B cell (primary cell): ENCODE data around the gene TKFC. TPM values are rescaled to one million over a fixed set of nuclear protein-coding genes. Genes with fewer than 3 reads are reported as not detected.

ENCODE experiments used
- ATAC-seq: fragments of 200-7000 bp; cut with Tn5 transposase; one replicate; pipeline ENCODE4 v1.10.0; 2021; ENCODE audit warnings: low read depth, mild to moderate bottlenecking, moderate number of reproducible peaks, moderate library complexity
- CTCF ChIA-PET: fragments of 350-600 bp; sonication (Branson Sonifier 250); formaldehyde crosslinking; loops from one replicate; lab custom pipeline; 2021; ENCODE audit warnings: antibody characterized with exemption, inconsistent platforms; lab: Charles Lee
- POLR2A ChIA-PET: fragments of 350-600 bp; sonication (Branson Sonifier 250); formaldehyde crosslinking; loops from one replicate; lab custom pipeline; 2021; ENCODE audit warnings: antibody characterized with exemption; lab: Charles Lee
- DNase-seq: peaks from one replicate; pipeline ENCODE4 v3.0.0; 2013
- H2AFZ ChIP-seq: 2 replicates; pipeline ENCODE4 v1.6.1; 2012; ENCODE audit warnings: mild to moderate bottlenecking, low read depth, low read length; ENCODE audit not compliant: insufficient read depth, poor library complexity, severe bottlenecking
- H3K27ac ChIP-seq, 2 donors: 1 replicate in 1 of 2; 2 replicates in 1 of 2; pipeline ENCODE4 v1.5.1; 2012 to 2013; ENCODE audit warnings: low read length in 2 of 2, mild to moderate bottlenecking in 2 of 2, moderate library complexity in 1 of 2
- H3K27me3 ChIP-seq, 4 experiments: fragments of 200-600 bp in 1 of 4; sonication (generic) in 1 of 4; replicated peaks in 1 of 4; 1 replicate in 2 of 4; 2 replicates in 2 of 4; pipeline versions ENCODE4 v1.6.1 to v1.7.0; 2013 to 2016; ENCODE audit warnings: low read length in 3 of 4, mild to moderate bottlenecking in 2 of 4, mixed read lengths in 1 of 4, moderate library complexity in 1 of 4; ENCODE audit not compliant: insufficient read depth in 4 of 4, control insufficient read depth in 3 of 4; ENCODE audit errors: control extremely low read depth in 1 of 4
- H3K36me3 ChIP-seq, 2 experiments: replicated peaks in 1 of 2; 1 replicate in 1 of 2; 2 replicates in 1 of 2; pipeline versions ENCODE4 v1.6.1 to v1.7.1; 2013; ENCODE audit warnings: low read length in 1 of 2; ENCODE audit not compliant: insufficient read depth in 2 of 2, control insufficient read depth in 1 of 2; ENCODE audit errors: control extremely low read depth in 1 of 2, extremely low read depth in 1 of 2
- H3K4me1 ChIP-seq, 2 donors: fragments of 200-600 bp in 1 of 2; sonication (generic) in 1 of 2; 1 replicate in 1 of 2; 2 replicates in 1 of 2; pipeline versions ENCODE4 v1.5.1 to v1.6.1; 2013 to 2017; ENCODE audit warnings: low read length in 2 of 2; ENCODE audit not compliant: control insufficient read depth in 2 of 2, insufficient read depth in 2 of 2
- H3K4me2 ChIP-seq: replicated peaks from 2 replicates; pipeline ENCODE3; 2012; ENCODE audit warnings: mild to moderate bottlenecking, low read depth, low read length; ENCODE audit not compliant: poor library complexity, severe bottlenecking
- H3K4me3 ChIP-seq, 5 experiments: fragments of 200-600 bp in 1 of 5; sonication (generic) in 1 of 5; 1 replicate in 3 of 5; 2 replicates in 2 of 5; pipeline versions ENCODE4 v1.5.1 to v1.7.0; 2011 to 2016; ENCODE audit warnings: low read length in 4 of 5, mild to moderate bottlenecking in 4 of 5, low read depth in 2 of 5, control low read depth in 1 of 5, moderate library complexity in 1 of 5; ENCODE audit not compliant: insufficient read depth in 1 of 5; ENCODE audit errors: control extremely low read depth in 1 of 5, extremely low read depth in 1 of 5
- H3K79me2 ChIP-seq: fragments of 200-600 bp; sonication (generic); one replicate; pipeline ENCODE4 v1.6.0; 2016; ENCODE audit warnings: low read length; ENCODE audit not compliant: control insufficient read depth, insufficient read depth
- H3K9ac ChIP-seq: fragments of 200-600 bp; sonication (generic); 2 replicates; pipeline ENCODE4 v1.6.1; 2017; ENCODE audit warnings: mild to moderate bottlenecking, low read length, moderate library complexity
- H3K9me3 ChIP-seq, 3 donors: one replicate each; pipeline versions ENCODE4 v1.6.1 to v1.7.1; 2013; ENCODE audit warnings: low read length in 2 of 3; ENCODE audit not compliant: control insufficient read depth in 2 of 3, insufficient read depth in 1 of 3; ENCODE audit errors: control extremely low read depth in 1 of 3
- H4K20me1 ChIP-seq: 2 replicates; pipeline ENCODE4 v1.6.0; 2012; ENCODE audit warnings: mild to moderate bottlenecking, low read length; ENCODE audit not compliant: insufficient read depth, control insufficient read depth, poor library complexity, severe bottlenecking
- H3K27ac Mint-ChIP-seq: one replicate; pipeline ENCODE4 v1.8.0; 2021; ENCODE audit warnings: mixed read lengths
- H3K27me3 Mint-ChIP-seq: one replicate; pipeline ENCODE4 v1.8.0; 2021; ENCODE audit warnings: mixed read lengths
- H3K4me1 Mint-ChIP-seq: one replicate; pipeline ENCODE4 v1.8.0; 2021; ENCODE audit warnings: mixed read lengths
- H3K4me3 Mint-ChIP-seq: one replicate; pipeline ENCODE4 v1.8.0; 2021; ENCODE audit warnings: mixed read lengths
- H3K9me3 Mint-ChIP-seq: one replicate; pipeline ENCODE4 v1.8.0; 2022; ENCODE audit warnings: mixed read lengths; ENCODE audit not compliant: insufficient read depth
- EZH2 ChIP-seq: IDR thresholded peaks from 2 replicates; pipeline ENCODE4 v1.6.1; 2012; ENCODE audit warnings: borderline replicate concordance, low read depth, mild to moderate bottlenecking, moderate library complexity, low read length; ENCODE audit not compliant: insufficient read depth, poor library complexity, severe bottlenecking
- WGBS: methylation state at CpG from one replicate; pipeline ENCODE4 v1.1.5; 2013; ENCODE audit warnings: missing lambda C conversion rate; ENCODE audit not compliant: insufficient coverage; 5-methylcytosine and 5-hydroxymethylcytosine counted together
- intact Hi-C: fragments of 100-400 bp; cut with micrococcal nuclease; formaldehyde crosslinking; loops from one replicate; pipeline ENCODE4 v1.10.0; 2022
- polyA plus RNA-seq: library from polyadenylated mRNA; depleted of rRNA; stranded (reverse); fragments of >200 nt; gene quantifications from 2 replicates; pipeline ENCODE4 v1.2.3, GENCODE V29; 2012
- total RNA-seq, 2 donors: library from RNA; stranded (reverse); fragments of 120-200 nt in 1 of 2; gene quantifications; 1 replicate in 1 of 2; 2 replicates in 1 of 2; pipeline versions ENCODE4 v1.2.3 to v1.2.4, GENCODE V29; 2013 to 2022
- TF ChIP-seq, protein P1 (sequence below): fragments of 200-600 bp; IDR thresholded peaks from one replicate; pipeline ENCODE4 v1.8.0; 2022; ENCODE audit warnings: antibody characterized with exemption, mild to moderate bottlenecking

TKFC gene
- total and polyA plus RNA-seq, 2 donors (not counting 1 experiment from before 2014, with no cell fraction given) = 82.3 to 86.3 TPM

DNA sequence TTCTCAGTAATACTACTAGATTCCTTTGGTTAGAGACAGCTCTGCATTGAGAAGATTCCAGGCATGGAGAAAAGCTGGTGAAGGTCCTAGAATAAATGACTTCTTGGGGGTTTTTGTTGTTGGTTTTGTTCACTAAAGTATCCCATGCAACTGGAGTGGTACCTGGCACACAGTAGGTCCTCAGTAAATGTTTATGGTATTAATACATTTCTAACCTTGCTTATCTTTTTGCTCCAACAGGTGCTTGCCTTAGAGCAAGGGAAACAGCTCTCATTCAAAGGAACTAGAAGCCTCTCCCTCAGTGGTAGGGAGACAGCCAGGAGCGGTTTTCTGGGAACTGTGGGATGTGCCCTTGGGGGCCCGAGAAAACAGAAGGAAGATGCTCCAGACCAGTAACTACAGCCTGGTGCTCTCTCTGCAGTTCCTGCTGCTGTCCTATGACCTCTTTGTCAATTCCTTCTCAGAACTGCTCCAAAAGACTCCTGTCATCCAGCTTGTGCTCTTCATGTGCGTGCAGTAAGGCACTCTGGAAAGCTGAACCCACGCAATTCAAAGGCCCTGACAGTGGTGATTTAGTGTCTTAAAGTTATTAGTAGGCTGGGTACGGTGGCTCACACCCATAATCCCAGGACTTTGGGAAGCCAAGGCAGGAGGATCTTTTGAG is 31.1 kb downstream of the TKFC start:
- WGBS = 100% methylated on average over 2 of the region's 5 CpGs
- H3K9me3 ChIP-seq = no peaks in the 10 kb centered on the region
- peak overlapping the region; percentile 57 for H3K27ac Mint-ChIP-seq
- H3K9me3 Mint-ChIP-seq = no peaks in the 10 kb centered on the region
- no peak overlapping the region for H3K4me2 ChIP-seq
- no peak overlapping the region for H3K4me3 ChIP-seq
- ChIA-PET POLR2A (interaction anchor here (1.4 kb wide), 1 partner anchor 65 kb away, joined by 5 read pairs; the partner anchor contains the start of genes CPSF7 and SDHAF2), CTCF (interaction anchor here (1.5 to 20.9 kb wide), 4 partner anchors 15 to 28 kb away, joined by 4 to 436 read pairs (median 116); partner anchors contain the start of genes DDB1, TKFC and TMEM216)
- H3K36me3 ChIP-seq = peaks cover 0 to 42% of the 10 kb centered on the region in 2 experiments
- ATAC-seq (no peak), DNase-seq (no peak)
- peak overlapping the region; percentile 99 for H3K4me3 Mint-ChIP-seq
- peak overlapping the region in 1 of 2 donors; percentile 93 for H3K27ac ChIP-seq
- no peaks in the 10 kb centered on the region for H3K27me3 Mint-ChIP-seq
- H3K4me1 Mint-ChIP-seq = peaks cover 35% of the 10 kb centered on the region
- H3K9ac ChIP-seq = no peak overlapping the region
- H4K20me1 ChIP-seq = peaks cover 13% of the 10 kb centered on the region
- no peak overlapping the region for H2AFZ ChIP-seq
- no peak for TF ChIP-seq EZH2
- TF ChIP-seq, protein P1, sequence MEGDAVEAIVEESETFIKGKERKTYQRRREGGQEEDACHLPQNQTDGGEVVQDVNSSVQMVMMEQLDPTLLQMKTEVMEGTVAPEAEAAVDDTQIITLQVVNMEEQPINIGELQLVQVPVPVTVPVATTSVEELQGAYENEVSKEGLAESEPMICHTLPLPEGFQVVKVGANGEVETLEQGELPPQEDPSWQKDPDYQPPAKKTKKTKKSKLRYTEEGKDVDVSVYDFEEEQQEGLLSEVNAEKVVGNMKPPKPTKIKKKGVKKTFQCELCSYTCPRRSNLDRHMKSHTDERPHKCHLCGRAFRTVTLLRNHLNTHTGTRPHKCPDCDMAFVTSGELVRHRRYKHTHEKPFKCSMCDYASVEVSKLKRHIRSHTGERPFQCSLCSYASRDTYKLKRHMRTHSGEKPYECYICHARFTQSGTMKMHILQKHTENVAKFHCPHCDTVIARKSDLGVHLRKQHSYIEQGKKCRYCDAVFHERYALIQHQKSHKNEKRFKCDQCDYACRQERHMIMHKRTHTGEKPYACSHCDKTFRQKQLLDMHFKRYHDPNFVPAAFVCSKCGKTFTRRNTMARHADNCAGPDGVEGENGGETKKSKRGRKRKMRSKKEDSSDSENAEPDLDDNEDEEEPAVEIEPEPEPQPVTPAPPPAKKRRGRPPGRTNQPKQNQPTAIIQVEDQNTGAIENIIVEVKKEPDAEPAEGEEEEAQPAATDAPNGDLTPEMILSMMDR = no peak
- H3K4me1 ChIP-seq = peaks cover 24 to 27% of the 10 kb centered on the region in 2 donors
- no peaks in the 10 kb centered on the region for H3K27me3 ChIP-seq
- peaks cover 49% of the 10 kb centered on the region for H3K79me2 ChIP-seq
- intact Hi-C loops = no loop called here

DNA sequence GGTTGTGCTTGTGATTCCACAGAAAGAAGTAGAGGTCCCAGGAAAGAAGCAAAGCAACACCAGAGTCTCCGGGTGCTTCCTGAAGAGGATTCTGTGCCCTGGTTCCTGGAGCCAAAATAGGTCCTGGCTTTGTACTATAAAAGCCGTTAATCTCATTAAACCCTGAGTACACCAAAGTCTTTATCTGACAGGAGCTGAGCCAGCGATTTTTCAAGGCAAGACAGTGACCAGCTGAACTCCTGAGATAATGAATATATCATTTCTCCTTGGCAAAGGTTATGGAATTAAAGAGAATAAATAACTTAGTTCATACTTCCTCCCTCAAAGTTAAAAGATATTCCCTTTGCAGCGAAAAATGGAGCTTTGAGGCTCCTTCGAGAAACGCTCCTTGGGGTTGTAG is 34.4 kb downstream of the TKFC start:
- H3K27ac Mint-ChIP-seq = no peak overlapping the region
- TF ChIP-seq EZH2 = no peak
- TF ChIP-seq, protein P1 = no peak
- ChIA-PET POLR2A (interaction anchor here (0.8 to 1.2 kb wide), 2 partner anchors 9 to 25 kb away, joined by 3 to 4 read pairs; partner anchors contain the start of gene TMEM216), CTCF (interaction anchor here (2.0 to 20.9 kb wide), 3 partner anchors 18 to 68 kb away, joined by 6 to 436 read pairs (median 60); partner anchors contain the start of genes DDB1 and TKFC)
- WGBS = 93% methylated on average over 2 of the region's 6 CpGs
- peaks cover 7% of the 10 kb centered on the region for H4K20me1 ChIP-seq
- ATAC-seq = no peak
- no peaks in the 10 kb centered on the region for H3K9me3 ChIP-seq
- H3K79me2 ChIP-seq = peaks cover 20% of the 10 kb centered on the region
- intact Hi-C loops = no loop called here
- H3K27me3 ChIP-seq = no peaks in the 10 kb centered on the region
- no peak overlapping the region for H2AFZ ChIP-seq
- DNase-seq = no peak
- H3K9me3 Mint-ChIP-seq = no peaks in the 10 kb centered on the region
- no peak overlapping the region for H3K27ac ChIP-seq
- no peak overlapping the region for H3K9ac ChIP-seq
- peaks cover 15% of the 10 kb centered on the region for H3K4me1 Mint-ChIP-seq
- H3K4me3 Mint-ChIP-seq = no peak overlapping the region
- no peak overlapping the region for H3K4me3 ChIP-seq
- H3K4me2 ChIP-seq = no peak overlapping the region
- H3K4me1 ChIP-seq = peaks cover 10 to 11% of the 10 kb centered on the region in 2 donors
- H3K27me3 Mint-ChIP-seq = no peaks in the 10 kb centered on the region
- H3K36me3 ChIP-seq = peaks cover 0 to 57% of the 10 kb centered on the region in 2 experiments
